Ovary (tissue), 9 donors: Measurements from ENCODE around the gene NAMPT. TPM values are rescaled to one million over a fixed set of nuclear protein-coding genes. Genes with fewer than 3 reads are reported as not detected.
"Not testable (repeated sequence)": the region's sequence is repeated elsewhere in the genome, so short reads cannot be mapped to it uniquely, and the experiment has no call there.

Experiments
- DNase-seq, 5 donors: peaks; one replicate each; pipeline ENCODE4 v3.0.0-alpha.2; 2019 to 2020
- H3K27ac ChIP-seq, 2 donors: fragments of 200-600 bp; one replicate each; pipeline versions ENCODE4 v1.5.1 to v1.8.0; 2019 to 2022
- H3K27me3 ChIP-seq: fragments of 200-600 bp; one replicate; pipeline ENCODE4 v1.8.0; 2022
- H3K36me3 ChIP-seq: fragments of 200-600 bp; sonication (generic); one replicate; pipeline ENCODE4 v1.5.1; 2019
- H3K4me1 ChIP-seq: one replicate; pipeline ENCODE4 v1.8.1; 2013; ENCODE audit warnings: mild to moderate bottlenecking, moderate library complexity; ENCODE audit not compliant: insufficient read depth
- H3K4me3 ChIP-seq: fragments of 200-600 bp; sonication (generic); one replicate; pipeline ENCODE4 v1.5.1; 2017
- H3K9me3 ChIP-seq, 2 donors: fragments of 200-600 bp in 1 of 2; sonication (generic) in 1 of 2; one replicate each; pipeline versions ENCODE4 v1.5.1 to v1.8.1; 2013 to 2019; ENCODE audit warnings: mild to moderate bottlenecking in 1 of 2, moderate library complexity in 1 of 2
- EP300 ChIP-seq: sonication (generic); formaldehyde crosslinking; IDR thresholded peaks from one replicate; pipeline ENCODE4 v1.6.1; 2017; ENCODE audit warnings: antibody characterized with exemption
- POLR2A ChIP-seq: fragments of 450-650 bp; IDR thresholded peaks from one replicate; pipeline ENCODE4 v1.6.1; 2017; ENCODE audit warnings: antibody characterized with exemption, mild to moderate bottlenecking, moderate library complexity
- WGBS, 3 donors: extraction: QIAGEN DNeasy Blood & Tissue Kit in 1 of 3; methylation state at CpG; one replicate each; pipeline versions ENCODE4 v1.1.5 to v1.1.7; 2013 to 2017; 5-methylcytosine and 5-hydroxymethylcytosine counted together
- intact Hi-C, 4 donors: fragments of 100-400 bp; cut with DNase I; formaldehyde crosslinking; loops; one replicate each; pipeline versions ENCODE4 v1.11.0 to v1.15.1; 2022 to 2023
- polyA plus RNA-seq, 2 donors: library from polyadenylated mRNA; stranded (reverse); fragments of 200-250 nt in 1 of 2; fragments of 350-450 nt in 1 of 2; fragmentation: Illumina TruSeq in 1 of 2; extraction: RNeasy Lipid Tissue Mini Kit (QIAGEN cat#74804) in 1 of 2; gene quantifications; one replicate each; pipeline ENCODE4 v1.2.3, GENCODE V29; 2013 to 2014
- total RNA-seq, 7 donors: library from RNA; depleted of rRNA in 2 of 7; stranded (reverse); fragments of >200 nt in 2 of 7; fragmentation: NEBNext Ultra II Directional in 3 of 7; extraction: Animal tissue kit (Norgen Biotek cat#: 25700) in 3 of 7; gene quantifications; one replicate each; pipeline versions ENCODE4 v1.1.0 to v1.2.4, GENCODE V29; 2016 to 2023
- TF ChIP-seq, protein P1 (sequence below), 3 donors: fragments of 450-650 bp in 2 of 3; fragments of 200-600 bp in 1 of 3; IDR thresholded peaks; one replicate each; pipeline versions ENCODE4 v1.5.1 to v1.8.0; 2016 to 2022; ENCODE audit warnings: antibody characterized with exemption in 3 of 3, mild to moderate bottlenecking in 1 of 3
- donor health status: DM: no; HTN: no; CAD: no; lungs with moderate emphysema.
- donor health status: DM: no; HTN: no; CAD: no.
- donor health status: Bipolar disorder and iron deficiency.
- donor health status: DM: yes; HTN: yes; CAD: no.
- donor health status: DM: no; HTN: no; CAD: no.
- donor health status: DM: yes; HTN: yes; CAD: no.

Gene NAMPT
- total and polyA plus RNA-seq, 9 donors = 39.5 to 609 (median 159) TPM

DNA sequence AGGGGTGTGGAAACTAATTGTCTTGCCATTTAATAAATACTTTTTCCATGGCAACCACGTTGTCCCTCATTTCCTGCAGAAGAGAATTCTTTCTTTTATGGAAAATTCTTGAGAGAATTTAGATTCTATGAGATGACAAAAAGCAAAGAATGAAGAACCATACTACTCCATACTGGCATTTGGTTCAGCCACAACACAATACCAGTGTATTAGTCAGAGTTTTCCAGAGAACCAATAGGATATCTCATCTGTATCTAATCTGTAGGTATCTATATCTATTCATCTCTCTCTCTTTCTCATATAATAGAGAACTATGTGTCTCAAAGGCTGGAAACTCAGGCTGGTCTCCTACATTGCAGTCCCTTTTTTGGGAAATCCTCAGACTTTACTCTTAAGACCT lies 44.6 kb upstream of the NAMPT start:
- Histone ChIP-seq H3K9me3 (no peaks in the 10 kb centered on the region), H3K36me3 (no peaks in the 10 kb centered on the region), H3K4me3 (no peak overlapping the region), H3K27ac (no peak overlapping the region), H3K4me1 (peaks cover 12% of the 10 kb centered on the region), H3K27me3 (no peaks in the 10 kb centered on the region)
- WGBS, 3 donors = 0 to 45% (median 21%) methylated on average over 1 of the region's 1 CpG
- DNase-seq = no peak
- intact Hi-C loops = no loop called here
- no peak for TF ChIP-seq POLR2A

DNA sequence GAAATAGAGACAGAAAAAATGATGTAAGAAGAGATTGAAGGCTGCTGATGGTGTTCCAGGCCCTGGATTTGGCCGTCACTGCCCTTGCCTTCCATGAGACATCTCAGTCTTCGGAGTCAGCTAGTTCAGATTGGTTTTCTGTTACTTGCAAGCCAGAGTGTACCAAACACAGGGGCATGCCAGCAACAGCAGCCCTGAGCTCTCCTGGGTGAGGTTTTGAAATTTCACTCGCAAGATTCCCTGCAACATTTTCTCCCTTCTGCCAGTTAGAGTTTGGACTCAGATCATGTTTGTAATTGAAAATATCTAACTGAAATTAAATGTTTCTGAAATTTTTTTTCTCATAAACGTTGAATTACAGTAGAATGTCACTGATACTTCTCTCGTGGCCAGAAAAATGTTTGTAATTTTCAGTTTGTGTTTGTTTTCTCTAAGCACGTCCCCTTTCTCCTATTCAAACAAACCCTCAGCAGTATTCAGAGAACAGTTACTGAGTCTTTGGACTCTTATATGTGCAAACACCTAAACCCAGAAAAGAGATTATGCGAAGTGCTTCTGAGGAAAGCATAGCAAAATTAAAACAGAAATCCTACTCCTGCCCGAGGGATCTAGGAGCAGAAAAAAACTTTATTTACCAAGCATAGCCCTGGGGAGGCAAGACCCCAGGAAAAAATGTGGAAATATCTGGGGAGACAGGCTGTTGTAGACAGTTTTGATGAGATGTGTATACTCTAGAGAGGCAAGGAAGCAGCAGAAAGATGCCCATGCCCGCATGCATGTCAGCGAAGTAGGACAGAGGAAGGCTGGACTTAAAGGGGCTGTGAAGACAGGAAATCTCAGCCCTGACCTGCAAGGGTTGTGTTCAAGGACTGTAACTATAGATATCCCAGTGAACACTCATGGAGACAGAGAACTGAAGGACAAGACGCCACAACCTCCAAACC lies 43.0 kb upstream of the NAMPT start:
- 54 to 69% (median 61%) methylated on average over 11 of the region's 11 CpGs for WGBS, 3 donors
- intact Hi-C loops = no loop called here

DNA sequence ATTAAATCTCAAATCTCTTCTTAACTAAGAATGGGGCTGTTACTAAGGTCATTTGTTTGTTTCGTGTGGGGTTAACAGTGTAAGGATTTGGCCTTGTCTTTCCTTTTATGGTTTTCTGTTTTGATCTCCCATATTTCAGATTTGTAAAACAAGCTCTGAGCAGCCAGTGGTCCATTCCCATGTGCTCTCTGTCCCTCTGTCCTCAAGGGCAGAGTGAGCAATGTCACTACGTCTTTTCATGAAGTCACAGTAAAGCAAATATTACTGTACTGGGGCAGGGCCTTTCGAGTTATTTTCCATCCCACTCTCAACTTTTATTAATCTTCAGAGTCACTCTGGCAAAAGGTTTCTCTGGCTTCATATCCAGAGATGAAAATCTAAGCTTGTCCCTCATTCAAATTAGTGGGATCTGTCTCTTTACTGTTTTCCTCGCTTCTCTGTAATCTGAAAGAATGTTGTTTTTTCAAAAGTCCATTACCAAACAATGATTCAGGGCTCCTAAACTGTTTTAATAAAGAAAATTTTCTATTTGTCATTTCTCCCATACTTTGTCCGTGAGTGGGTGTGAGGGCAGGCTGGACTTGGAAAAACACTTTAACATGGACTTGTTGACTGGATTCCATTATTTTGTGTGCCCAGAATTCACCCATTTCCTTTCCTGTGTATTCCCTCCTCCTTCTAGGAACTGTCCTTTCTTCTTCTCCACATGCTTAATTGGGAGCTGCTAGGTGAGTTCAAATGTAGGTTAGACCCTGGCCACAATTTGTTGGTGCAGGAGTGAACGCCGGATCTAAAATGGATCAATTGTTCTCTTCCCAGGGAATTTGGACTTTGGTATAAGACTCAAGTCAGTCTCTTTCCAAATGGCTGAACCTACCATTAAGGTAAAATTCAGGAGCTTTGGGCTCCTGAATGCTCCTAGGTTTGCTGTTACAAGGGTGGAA lies 42.1 kb upstream of the NAMPT start:
- Histone ChIP-seq H3K9me3 (no peaks in the 10 kb centered on the region), H3K27me3 (no peaks in the 10 kb centered on the region), H3K4me1 (peaks cover 12% of the 10 kb centered on the region), H3K36me3 (no peaks in the 10 kb centered on the region), H3K4me3 (no peak overlapping the region), H3K27ac (no peak overlapping the region)
- intact Hi-C loops = no loop called here
- DNase-seq = no peak
- TF ChIP-seq POLR2A = no peak
- TF ChIP-seq, protein P1, sequence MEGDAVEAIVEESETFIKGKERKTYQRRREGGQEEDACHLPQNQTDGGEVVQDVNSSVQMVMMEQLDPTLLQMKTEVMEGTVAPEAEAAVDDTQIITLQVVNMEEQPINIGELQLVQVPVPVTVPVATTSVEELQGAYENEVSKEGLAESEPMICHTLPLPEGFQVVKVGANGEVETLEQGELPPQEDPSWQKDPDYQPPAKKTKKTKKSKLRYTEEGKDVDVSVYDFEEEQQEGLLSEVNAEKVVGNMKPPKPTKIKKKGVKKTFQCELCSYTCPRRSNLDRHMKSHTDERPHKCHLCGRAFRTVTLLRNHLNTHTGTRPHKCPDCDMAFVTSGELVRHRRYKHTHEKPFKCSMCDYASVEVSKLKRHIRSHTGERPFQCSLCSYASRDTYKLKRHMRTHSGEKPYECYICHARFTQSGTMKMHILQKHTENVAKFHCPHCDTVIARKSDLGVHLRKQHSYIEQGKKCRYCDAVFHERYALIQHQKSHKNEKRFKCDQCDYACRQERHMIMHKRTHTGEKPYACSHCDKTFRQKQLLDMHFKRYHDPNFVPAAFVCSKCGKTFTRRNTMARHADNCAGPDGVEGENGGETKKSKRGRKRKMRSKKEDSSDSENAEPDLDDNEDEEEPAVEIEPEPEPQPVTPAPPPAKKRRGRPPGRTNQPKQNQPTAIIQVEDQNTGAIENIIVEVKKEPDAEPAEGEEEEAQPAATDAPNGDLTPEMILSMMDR (IDR thresholded peaks at IDR 0.05) = no peak
- TF ChIP-seq EP300 = no peak
- 48 to 68% (median 57%) methylated on average over 7 of the region's 7 CpGs for WGBS, 3 donors

More for the DNA sequence above, 43.0 kb upstream of the NAMPT start:
- peaks cover 12% of the 10 kb centered on the region for H3K4me1 ChIP-seq
- no peaks in the 10 kb centered on the region for H3K36me3 ChIP-seq
- DNase-seq = no peak
- no peaks in the 10 kb centered on the region for H3K9me3 ChIP-seq
- no peak overlapping the region for H3K27ac ChIP-seq
- no peak for TF ChIP-seq EP300
- no peak for TF ChIP-seq POLR2A
- TF ChIP-seq, protein P1 (IDR thresholded peaks at IDR 0.05) = no peak
- H3K4me3 ChIP-seq = no peak overlapping the region
- no peaks in the 10 kb centered on the region for H3K27me3 ChIP-seq

DNA sequence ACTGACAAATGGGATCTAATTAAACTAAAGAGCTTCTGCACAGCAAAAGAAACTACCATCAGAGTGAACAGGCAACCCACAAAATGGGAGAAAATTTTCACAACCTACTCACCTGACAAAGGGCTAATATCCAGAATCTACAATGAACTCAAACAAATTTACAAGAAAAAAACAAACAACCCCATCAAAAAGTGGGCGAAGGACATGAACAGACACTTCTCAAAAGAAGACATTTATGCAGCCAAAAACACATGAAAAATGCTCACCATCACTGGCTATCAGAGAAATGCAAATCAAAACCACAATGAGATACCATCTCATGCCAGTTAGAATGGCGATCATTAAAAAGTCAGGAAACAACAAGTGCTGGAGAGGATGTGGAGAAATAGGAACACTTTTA lies 39.7 kb upstream of the NAMPT start:
- WGBS, 3 donors = 94 to 100% (median 97%) methylated on average over 2 of the region's 2 CpGs
- intact Hi-C loops = not testable (repeated sequence)

DNA sequence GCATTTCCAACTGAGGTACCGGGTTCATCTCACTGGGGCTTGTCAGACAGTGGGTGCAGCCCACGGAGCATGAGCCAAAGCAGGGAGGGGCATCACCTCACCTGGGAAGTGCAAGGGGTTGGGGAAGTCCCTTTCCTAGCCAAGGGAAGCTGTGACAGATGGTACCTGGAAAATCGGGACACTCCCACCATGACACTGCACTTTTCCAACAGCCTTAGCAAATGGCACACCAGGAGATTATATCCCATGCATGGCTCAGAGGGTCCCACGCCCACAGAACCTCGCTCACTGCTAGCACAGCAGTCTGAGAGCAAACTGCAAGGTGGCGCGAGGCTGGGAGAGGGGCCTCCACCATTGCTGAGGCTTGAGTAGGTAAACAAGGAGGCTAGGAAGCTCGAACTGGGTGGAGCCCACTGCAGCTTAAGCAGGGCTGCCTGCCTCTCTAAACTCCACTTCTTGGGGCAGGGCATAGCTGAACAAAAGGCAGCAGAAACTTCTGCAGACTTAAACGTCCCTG lies 35.5 kb upstream of the NAMPT start:
- H3K36me3 ChIP-seq, DNase-seq, H3K4me3 ChIP-seq, H3K4me1 ChIP-seq, H3K27ac ChIP-seq, intact Hi-C loops, H3K27me3 ChIP-seq, H3K9me3 ChIP-seq: not testable (repeated sequence)
- 70 to 83% (median 77%) methylated on average over 9 of the region's 9 CpGs for WGBS, 3 donors

More for the DNA sequence above, 39.7 kb upstream of the NAMPT start:
- not testable (repeated sequence) for DNase-seq, H3K4me1 ChIP-seq, H3K27ac ChIP-seq, H3K4me3 ChIP-seq, H3K27me3 ChIP-seq, H3K9me3 ChIP-seq, H3K36me3 ChIP-seq
